ENCODE measurements around the gene NUDCD3.

The NUDCD3 gene

GRCh38 chr7:44347546-44348114 is 142.8 kb downstream of the NUDCD3 start:
- no peak for DNase-seq

- DNase-seq: no peak
These were observed 144.4 kb downstream of the NUDCD3 start for GRCh38 chr7:44346063-44346462.

GRCh38 chr7:44341401-44341800 is 149.1 kb downstream of the NUDCD3 start:
- no peak for DNase-seq

- no peak for DNase-seq
These were observed 151.9 kb downstream of the NUDCD3 start for GRCh38 chr7:44338600-44338999.

GRCh38 chr7:44336491-44336890 is 154.0 kb downstream of the NUDCD3 start:
- no peak for DNase-seq

- DNase-seq: no peak
These were observed 155.3 kb downstream of the NUDCD3 start for GRCh38 chr7:44335184-44335583.

- DNase-seq: no peak
These were observed 155.7 kb downstream of the NUDCD3 start for GRCh38 chr7:44334734-44335097.

GRCh38 chr7:44333911-44334733 is 156.3 kb downstream of the NUDCD3 start:
- DNase-seq: no peak

- no peak for DNase-seq
These were observed 158.8 kb downstream of the NUDCD3 start for GRCh38 chr7:44331682-44332081.

GRCh38 chr7:44330331-44330730 is 160.1 kb downstream of the NUDCD3 start:
- DNase-seq: no peak

GRCh38 chr7:44329888-44330287 is 160.6 kb downstream of the NUDCD3 start:
- DNase-seq: no peak

Data from fibroblast of upper back skin (primary cell).